Ovary (tissue), 9 donors: ENCODE results near the gene ADAMTS20. TPM values are rescaled to one million over a fixed set of nuclear protein-coding genes. Genes with fewer than 3 reads are reported as not detected.

Source experiments
- DNase-seq, 5 donors: peaks; one replicate each; pipeline ENCODE4 v3.0.0-alpha.2; 2019 to 2020
- H3K27ac ChIP-seq, 2 donors: fragments of 200-600 bp; one replicate each; pipeline versions ENCODE4 v1.5.1 to v1.8.0; 2019 to 2022
- H3K27me3 ChIP-seq: fragments of 200-600 bp; one replicate; pipeline ENCODE4 v1.8.0; 2022
- H3K36me3 ChIP-seq: fragments of 200-600 bp; sonication (generic); one replicate; pipeline ENCODE4 v1.5.1; 2019
- H3K4me1 ChIP-seq: one replicate; pipeline ENCODE4 v1.8.1; 2013; ENCODE audit warnings: mild to moderate bottlenecking, moderate library complexity; ENCODE audit not compliant: insufficient read depth
- H3K4me3 ChIP-seq: fragments of 200-600 bp; sonication (generic); one replicate; pipeline ENCODE4 v1.5.1; 2017
- H3K9me3 ChIP-seq, 2 donors: fragments of 200-600 bp in 1 of 2; sonication (generic) in 1 of 2; one replicate each; pipeline versions ENCODE4 v1.5.1 to v1.8.1; 2013 to 2019; ENCODE audit warnings: mild to moderate bottlenecking in 1 of 2, moderate library complexity in 1 of 2
- EP300 ChIP-seq: sonication (generic); formaldehyde crosslinking; IDR thresholded peaks from one replicate; pipeline ENCODE4 v1.6.1; 2017; ENCODE audit warnings: antibody characterized with exemption
- POLR2A ChIP-seq: fragments of 450-650 bp; IDR thresholded peaks from one replicate; pipeline ENCODE4 v1.6.1; 2017; ENCODE audit warnings: antibody characterized with exemption, mild to moderate bottlenecking, moderate library complexity
- WGBS, 3 donors: extraction: QIAGEN DNeasy Blood & Tissue Kit in 1 of 3; methylation state at CpG; one replicate each; pipeline versions ENCODE4 v1.1.5 to v1.1.7; 2013 to 2017; 5-methylcytosine and 5-hydroxymethylcytosine counted together
- intact Hi-C, 4 donors: fragments of 100-400 bp; cut with DNase I; formaldehyde crosslinking; loops; one replicate each; pipeline versions ENCODE4 v1.11.0 to v1.15.1; 2022 to 2023
- polyA plus RNA-seq, 2 donors: library from polyadenylated mRNA; stranded (reverse); fragments of 200-250 nt in 1 of 2; fragments of 350-450 nt in 1 of 2; fragmentation: Illumina TruSeq in 1 of 2; extraction: RNeasy Lipid Tissue Mini Kit (QIAGEN cat#74804) in 1 of 2; gene quantifications; one replicate each; pipeline ENCODE4 v1.2.3, GENCODE V29; 2013 to 2014
- total RNA-seq, 7 donors: library from RNA; depleted of rRNA in 2 of 7; stranded (reverse); fragments of >200 nt in 2 of 7; fragmentation: NEBNext Ultra II Directional in 3 of 7; extraction: Animal tissue kit (Norgen Biotek cat#: 25700) in 3 of 7; gene quantifications; one replicate each; pipeline versions ENCODE4 v1.1.0 to v1.2.4, GENCODE V29; 2016 to 2023
- TF ChIP-seq, protein P1 (sequence below), 3 donors: fragments of 450-650 bp in 2 of 3; fragments of 200-600 bp in 1 of 3; IDR thresholded peaks; one replicate each; pipeline versions ENCODE4 v1.5.1 to v1.8.0; 2016 to 2022; ENCODE audit warnings: antibody characterized with exemption in 3 of 3, mild to moderate bottlenecking in 1 of 3
- donor health status: DM: no; HTN: no; CAD: no; lungs with moderate emphysema.
- donor health status: DM: no; HTN: no; CAD: no.
- donor health status: Bipolar disorder and iron deficiency.
- donor health status: DM: yes; HTN: yes; CAD: no.
- donor health status: DM: no; HTN: no; CAD: no.
- donor health status: DM: yes; HTN: yes; CAD: no.

ADAMTS20 gene
- total and polyA plus RNA-seq, 9 donors: 0.23 TPM; not detected in 8

DNA sequence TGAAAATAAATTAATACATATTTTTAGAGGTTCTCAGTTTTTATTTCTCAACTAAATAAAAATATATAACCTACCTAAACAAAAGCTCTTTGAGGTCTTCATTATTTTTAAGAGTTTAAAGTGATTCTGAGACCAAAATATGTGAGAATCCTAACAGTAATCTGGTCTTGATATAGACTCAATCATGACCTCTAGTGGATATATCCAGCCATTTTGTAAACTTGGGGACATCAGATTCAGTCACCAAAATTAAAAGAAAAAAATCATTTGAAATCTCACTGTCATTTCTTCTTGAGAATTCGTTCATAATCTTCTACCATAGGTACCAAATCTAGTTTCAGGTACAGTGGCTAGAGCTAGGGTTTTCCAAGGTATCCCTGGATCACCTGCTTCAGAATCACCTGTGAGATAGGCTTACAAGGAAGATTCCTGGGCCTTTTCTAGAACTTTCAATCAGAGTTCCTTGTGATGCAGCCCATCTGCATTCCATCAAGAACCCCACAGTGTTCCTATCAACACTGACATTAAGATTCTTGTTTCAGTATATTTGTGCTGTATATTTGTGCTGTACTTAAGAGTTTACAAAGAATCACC is 214.9 kb downstream of the ADAMTS20 start:
- no peak overlapping the region for H3K27ac ChIP-seq
- no peak for DNase-seq
- H3K9me3 ChIP-seq: no peaks in the 10 kb centered on the region
- intact Hi-C loops: no loop called here
- WGBS, 3 donors: 38 to 56% (median 53%) methylated on average over 1 of the region's 1 CpG
- H3K27me3 ChIP-seq: no peaks in the 10 kb centered on the region
- H3K4me3 ChIP-seq: no peak overlapping the region
- TF ChIP-seq, protein P1, sequence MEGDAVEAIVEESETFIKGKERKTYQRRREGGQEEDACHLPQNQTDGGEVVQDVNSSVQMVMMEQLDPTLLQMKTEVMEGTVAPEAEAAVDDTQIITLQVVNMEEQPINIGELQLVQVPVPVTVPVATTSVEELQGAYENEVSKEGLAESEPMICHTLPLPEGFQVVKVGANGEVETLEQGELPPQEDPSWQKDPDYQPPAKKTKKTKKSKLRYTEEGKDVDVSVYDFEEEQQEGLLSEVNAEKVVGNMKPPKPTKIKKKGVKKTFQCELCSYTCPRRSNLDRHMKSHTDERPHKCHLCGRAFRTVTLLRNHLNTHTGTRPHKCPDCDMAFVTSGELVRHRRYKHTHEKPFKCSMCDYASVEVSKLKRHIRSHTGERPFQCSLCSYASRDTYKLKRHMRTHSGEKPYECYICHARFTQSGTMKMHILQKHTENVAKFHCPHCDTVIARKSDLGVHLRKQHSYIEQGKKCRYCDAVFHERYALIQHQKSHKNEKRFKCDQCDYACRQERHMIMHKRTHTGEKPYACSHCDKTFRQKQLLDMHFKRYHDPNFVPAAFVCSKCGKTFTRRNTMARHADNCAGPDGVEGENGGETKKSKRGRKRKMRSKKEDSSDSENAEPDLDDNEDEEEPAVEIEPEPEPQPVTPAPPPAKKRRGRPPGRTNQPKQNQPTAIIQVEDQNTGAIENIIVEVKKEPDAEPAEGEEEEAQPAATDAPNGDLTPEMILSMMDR (IDR thresholded peaks at IDR 0.05): no peak
- no peak for TF ChIP-seq EP300
- TF ChIP-seq POLR2A: no peak
- H3K36me3 ChIP-seq: no peaks in the 10 kb centered on the region
- H3K4me1 ChIP-seq: peaks cover 3% of the 10 kb centered on the region

DNA sequence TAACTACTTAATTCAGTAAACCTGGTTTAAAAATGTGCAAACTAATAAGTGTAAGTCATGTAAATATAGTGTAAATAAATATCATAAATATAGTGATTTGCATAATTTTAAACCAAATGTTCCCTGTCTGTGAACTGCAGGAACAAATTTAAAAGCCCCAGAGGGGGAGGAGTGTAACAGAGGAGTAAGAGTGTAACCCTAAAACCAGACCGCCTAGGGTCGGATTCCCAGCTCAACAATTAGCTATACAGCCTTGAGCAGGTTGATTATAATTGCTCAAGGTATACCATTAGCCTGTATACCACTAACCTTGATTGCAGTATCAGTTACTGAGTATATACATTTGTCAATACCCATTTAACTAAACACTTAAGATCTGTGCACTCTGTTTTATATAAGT is 218.4 kb downstream of the ADAMTS20 start:
- Histone ChIP-seq H3K4me1 (no peaks in the 10 kb centered on the region), H3K27ac (no peak overlapping the region), H3K27me3 (no peaks in the 10 kb centered on the region), H3K9me3 (no peaks in the 10 kb centered on the region), H3K36me3 (no peaks in the 10 kb centered on the region), H3K4me3 (no peak overlapping the region)
- intact Hi-C loops: no loop called here
- 85 to 92% (median 92%) methylated on average over 2 of the region's 2 CpGs for WGBS, 3 donors
- no peak for TF ChIP-seq EP300
- TF ChIP-seq POLR2A: no peak
- TF ChIP-seq, protein P1 (IDR thresholded peaks at IDR 0.05): no peak
- DNase-seq: no peak

DNA sequence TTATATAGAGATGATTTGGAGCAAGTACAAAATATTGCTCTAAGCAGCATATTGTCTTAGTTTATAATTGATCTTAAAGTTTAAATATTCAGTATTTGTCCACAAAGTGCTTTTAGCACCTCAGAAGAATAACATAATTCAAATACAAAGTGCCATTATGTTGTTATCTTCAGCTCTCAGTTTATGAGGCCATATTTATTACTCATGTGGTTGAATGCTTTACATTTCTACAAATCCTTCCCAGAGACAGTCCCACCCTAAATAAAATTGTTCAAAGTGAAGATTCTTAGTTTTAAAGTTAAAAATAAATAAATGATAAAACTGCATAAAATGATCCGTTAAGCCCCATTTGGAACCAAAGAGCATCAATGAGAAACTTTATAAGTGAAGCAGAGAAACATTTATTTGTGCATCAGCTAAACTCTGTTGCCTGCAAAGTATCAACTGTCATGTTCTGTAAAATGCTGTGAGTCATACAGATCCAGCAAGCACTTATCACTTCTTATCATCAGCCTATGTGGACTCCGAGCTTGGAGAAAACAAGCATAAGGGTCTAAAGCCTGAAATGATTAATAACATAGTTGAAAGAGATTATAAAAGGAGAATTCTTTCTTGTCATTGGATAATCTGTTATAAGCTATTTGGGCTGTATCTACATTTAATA is 218.9 kb downstream of the ADAMTS20 start:
- DNase-seq: no peak
- no peaks in the 10 kb centered on the region for H3K4me1 ChIP-seq
- H3K36me3 ChIP-seq: no peaks in the 10 kb centered on the region
- H3K4me3 ChIP-seq: no peak overlapping the region
- intact Hi-C loops: no loop called here
- H3K27me3 ChIP-seq: no peaks in the 10 kb centered on the region
- H3K9me3 ChIP-seq: no peaks in the 10 kb centered on the region
- WGBS, 3 donors: 27 to 31% (median 30%) methylated on average over 2 of the region's 2 CpGs
- TF ChIP-seq, protein P1 (IDR thresholded peaks at IDR 0.05): no peak
- no peak for TF ChIP-seq POLR2A
- TF ChIP-seq EP300: no peak
- no peak overlapping the region for H3K27ac ChIP-seq

DNA sequence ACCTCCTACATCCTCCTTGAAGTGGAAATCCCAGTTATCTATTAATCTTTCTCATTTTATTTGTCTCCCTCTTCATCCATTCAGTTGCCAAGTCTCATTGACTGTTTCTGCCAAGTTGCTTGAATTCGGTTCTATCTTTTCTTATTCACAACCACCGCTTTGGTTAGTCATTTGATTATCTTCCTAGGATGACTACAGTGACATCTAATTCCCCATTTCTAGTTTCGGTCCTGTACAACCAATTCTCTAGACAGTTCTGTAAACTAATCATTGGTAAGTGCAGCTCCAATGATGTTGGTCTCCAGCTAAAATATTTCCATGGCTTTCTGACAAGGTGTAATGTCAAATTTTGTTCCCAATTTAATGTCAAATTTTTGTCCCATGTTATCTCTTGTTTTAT is 220.1 kb downstream of the ADAMTS20 start:
- intact Hi-C loops: no loop called here
- no peak overlapping the region for H3K27ac ChIP-seq

More for the DNA sequence above, 220.1 kb downstream of the ADAMTS20 start:
- Histone ChIP-seq H3K4me1 (no peaks in the 10 kb centered on the region), H3K9me3 (no peaks in the 10 kb centered on the region), H3K4me3 (no peak overlapping the region), H3K36me3 (no peaks in the 10 kb centered on the region), H3K27me3 (no peaks in the 10 kb centered on the region)
- no peak for DNase-seq
- 85 to 90% (median 90%) methylated on average over 3 of the region's 3 CpGs for WGBS, 3 donors
- TF ChIP-seq, protein P1 (IDR thresholded peaks at IDR 0.05): no peak
- TF ChIP-seq EP300: no peak
- TF ChIP-seq POLR2A: no peak
